Spleen (tissue), 11 donors: ENCODE measurements around the gene MRPL3. TPM values are rescaled to one million over a fixed set of nuclear protein-coding genes. Genes with fewer than 3 reads are reported as not detected.

ENCODE experiments used
- DNase-seq: peaks from one replicate; pipeline ENCODE4 v3.0.0-alpha.2; 2020
- H3K27ac ChIP-seq, 8 donors: fragments of 200-600 bp; sonication (generic) in 7 of 8; 1 replicate in 4 of 8; 2 replicates in 4 of 8; pipeline versions ENCODE4 v1.5.0 to v1.8.0; 2016 to 2021; ENCODE audit warnings: inconsistent platforms in 4 of 8, mild to moderate bottlenecking in 4 of 8, moderate library complexity in 1 of 8
- H3K27me3 ChIP-seq, 7 donors: fragments of 200-600 bp; sonication (generic) in 6 of 7; replicated peaks in 1 of 7; 1 replicate in 4 of 7; 2 replicates in 3 of 7; pipeline versions ENCODE4 v1.5.0 to v1.8.0; 2016 to 2021; ENCODE audit warnings: inconsistent platforms in 3 of 7, mild to moderate bottlenecking in 1 of 7
- H3K36me3 ChIP-seq, 6 donors: fragments of 200-600 bp; sonication (generic) in 5 of 6; 1 replicate in 4 of 6; 2 replicates in 2 of 6; pipeline versions ENCODE4 v1.5.0 to v1.8.0; 2016 to 2021; ENCODE audit warnings: inconsistent platforms in 2 of 6
- H3K4me1 ChIP-seq, 6 donors: fragments of 200-600 bp; sonication (generic) in 5 of 6; 1 replicate in 3 of 6; 2 replicates in 3 of 6; pipeline versions ENCODE4 v1.5.0 to v1.8.0; 2016 to 2021; ENCODE audit warnings: inconsistent platforms in 3 of 6
- H3K4me3 ChIP-seq, 8 donors: fragments of 200-600 bp; sonication (generic) in 7 of 8; 1 replicate in 4 of 8; 2 replicates in 4 of 8; pipeline versions ENCODE4 v1.5.0 to v1.8.0; 2016 to 2021; ENCODE audit warnings: inconsistent platforms in 4 of 8, mild to moderate bottlenecking in 4 of 8, moderate library complexity in 2 of 8
- H3K9me3 ChIP-seq, 8 donors: fragments of 200-600 bp; sonication (generic) in 7 of 8; 1 replicate in 4 of 8; 2 replicates in 4 of 8; pipeline versions ENCODE4 v1.5.0 to v1.8.0; 2016 to 2021; ENCODE audit warnings: inconsistent platforms in 4 of 8
- CTCF ChIP-seq, 11 experiments: fragments of 200-600 bp in 7 of 11; fragments of 450-650 bp in 4 of 11; sonication (generic) in 4 of 11; IDR thresholded peaks in 8 of 11; conservative IDR thresholded peaks in 3 of 11; 1 replicate in 7 of 11; 2 replicates in 4 of 11; pipeline versions ENCODE4 v1.4.0 to v1.8.0; 2016 to 2021; ENCODE audit warnings: antibody characterized with exemption in 11 of 11, inconsistent platforms in 4 of 11, mild to moderate bottlenecking in 1 of 11
- POLR2A ChIP-seq, 3 donors: fragments of 450-650 bp; IDR thresholded peaks; one replicate each; pipeline ENCODE4 v1.5.1; 2017; ENCODE audit warnings: antibody characterized with exemption in 3 of 3, mild to moderate bottlenecking in 1 of 3
- POLR2AphosphoS5 ChIP-seq, 3 donors: sonication (generic); formaldehyde crosslinking; IDR thresholded peaks; one replicate each; pipeline ENCODE4 v1.5.1; 2017; ENCODE audit warnings: antibody characterized with exemption in 3 of 3
- WGBS, 5 donors: extraction: QIAGEN DNeasy Blood & Tissue Kit in 3 of 5; methylation state at CpG; one replicate each; pipeline versions ENCODE4 v1.1.5 to v1.1.7; 2013 to 2018; 5-methylcytosine and 5-hydroxymethylcytosine counted together
- intact Hi-C: fragments of 100-400 bp; cut with DNase I; formaldehyde crosslinking; loops from one replicate; pipeline ENCODE4 v1.15.0; 2023; ENCODE audit warnings: low total_unique reads
- polyA plus RNA-seq, 3 donors: library from polyadenylated mRNA; stranded (reverse); fragments of 200-250 nt; gene quantifications; one replicate each; pipeline ENCODE4 v1.2.1, GENCODE V29; 2013
- total RNA-seq, 7 donors: library from RNA; depleted of rRNA in 3 of 7; stranded (reverse); fragments of >200 nt in 3 of 7; fragmentation: NEBNext Ultra II Directional in 4 of 7; extraction: Animal tissue kit (Norgen Biotek cat#: 25700) in 4 of 7; gene quantifications; one replicate each; pipeline versions ENCODE4 v1.1.0 to v1.2.1, GENCODE V29; 2016 to 2021
- donor health status: healthy with polysubstance abuse.
- donor health status: DM: no; HTN: no; CAD: no; lungs with moderate emphysema.
- donor health status: DM: no; HTN: no; CAD: no.
- donor health status: Bipolar disorder and iron deficiency.
- donor health status: healthy.
- donor health status: DM: no; HTN: no; CAD: no.
- donor health status: DM: yes; HTN: yes; CAD: no.

Gene MRPL3
- total and polyA plus RNA-seq, 10 donors: 39.9 to 66.9 (median 52.6) TPM

- Histone ChIP-seq H3K4me1 (peaks cover 0 to 3% (median 0%) of the 10 kb centered on the region in 6 donors), H3K4me3 (no peak overlapping the region), H3K36me3 (peaks cover 3 to 95% (median 41%) of the 10 kb centered on the region in 6 donors), H3K27me3 (no peaks in the 10 kb centered on the region), H3K27ac (no peak overlapping the region), H3K9me3 (no peaks in the 10 kb centered on the region)
- DNase-seq: no peak
- TF ChIP-seq CTCF (IDR thresholded peaks at IDR 0.05 in 8 of 11, conservative IDR thresholded peaks at IDR 0.05 in 3 of 11) (no peak), POLR2A (IDR thresholded peaks at IDR 0.05) (no peak), POLR2AphosphoS5 (IDR thresholded peaks at IDR 0.05) (no peak)
- 90 to 97% (median 93%) methylated on average over 4 of the region's 4 CpGs for WGBS, 5 donors
- intact Hi-C loops: no loop called here
These were observed 18.2 kb downstream of the MRPL3 start for GRCh38 chr3:131484496-131485111.

- H3K4me1 ChIP-seq: peaks cover 0 to 3% (median 0%) of the 10 kb centered on the region in 6 donors
- H3K27ac ChIP-seq: no peak overlapping the region
- WGBS, 5 donors: 91 to 100% (median 98%) methylated on average over 2 of the region's 2 CpGs
- H3K9me3 ChIP-seq: no peaks in the 10 kb centered on the region
- no peak for DNase-seq
- H3K4me3 ChIP-seq: no peak overlapping the region
- H3K27me3 ChIP-seq: no peaks in the 10 kb centered on the region
- intact Hi-C loops: no loop called here
- TF ChIP-seq POLR2AphosphoS5 (IDR thresholded peaks at IDR 0.05) (no peak), CTCF (IDR thresholded peaks at IDR 0.05 in 8 of 11, conservative IDR thresholded peaks at IDR 0.05 in 3 of 11) (no peak), POLR2A (IDR thresholded peaks at IDR 0.05) (no peak)
- H3K36me3 ChIP-seq: peaks cover 0 to 82% (median 29%) of the 10 kb centered on the region in 6 donors
These were observed 22.7 kb downstream of the MRPL3 start for GRCh38 chr3:131480116-131480515.

- DNase-seq: no peak
- Histone ChIP-seq H3K36me3 (peaks cover 0 to 63% (median 20%) of the 10 kb centered on the region in 6 donors), H3K4me1 (no peaks in the 10 kb centered on the region), H3K27ac (no peak overlapping the region), H3K27me3 (no peaks in the 10 kb centered on the region), H3K9me3 (no peaks in the 10 kb centered on the region), H3K4me3 (no peak overlapping the region)
- intact Hi-C loops: no loop called here
- WGBS, 5 donors: 73 to 81% (median 77%) methylated on average over 3 of the region's 3 CpGs
- TF ChIP-seq POLR2AphosphoS5 (IDR thresholded peaks at IDR 0.05) (no peak), CTCF (IDR thresholded peaks at IDR 0.05 in 8 of 11, conservative IDR thresholded peaks at IDR 0.05 in 3 of 11) (no peak), POLR2A (IDR thresholded peaks at IDR 0.05) (no peak)
These were observed 25.0 kb downstream of the MRPL3 start for GRCh38 chr3:131477813-131478212.

GRCh38 chr3:131474115-131474514 is 28.7 kb downstream of the MRPL3 start:
- intact Hi-C loops: no loop called here
- DNase-seq: no peak
- Histone ChIP-seq H3K4me3 (no peak overlapping the region), H3K27me3 (no peaks in the 10 kb centered on the region), H3K36me3 (peaks cover 0 to 58% (median 19%) of the 10 kb centered on the region in 6 donors), H3K9me3 (no peaks in the 10 kb centered on the region), H3K27ac (no peak overlapping the region), H3K4me1 (no peaks in the 10 kb centered on the region)
- no peak for TF ChIP-seq CTCF (IDR thresholded peaks at IDR 0.05 in 8 of 11, conservative IDR thresholded peaks at IDR 0.05 in 3 of 11)
- no peak for TF ChIP-seq POLR2A (IDR thresholded peaks at IDR 0.05)
- no peak for TF ChIP-seq POLR2AphosphoS5 (IDR thresholded peaks at IDR 0.05)
